ENCODE results near the gene RHOBTB3.

Gene RHOBTB3

GRCh38 chr5:95726811-95727763, 4.0 kb upstream of the RHOBTB3 start:
- peak overlapping the region; percentile 36 for H3K27ac ChIP-seq
- no peak for TF ChIP-seq CTCF (conservative IDR thresholded peaks at IDR 0.05)

DNA sequence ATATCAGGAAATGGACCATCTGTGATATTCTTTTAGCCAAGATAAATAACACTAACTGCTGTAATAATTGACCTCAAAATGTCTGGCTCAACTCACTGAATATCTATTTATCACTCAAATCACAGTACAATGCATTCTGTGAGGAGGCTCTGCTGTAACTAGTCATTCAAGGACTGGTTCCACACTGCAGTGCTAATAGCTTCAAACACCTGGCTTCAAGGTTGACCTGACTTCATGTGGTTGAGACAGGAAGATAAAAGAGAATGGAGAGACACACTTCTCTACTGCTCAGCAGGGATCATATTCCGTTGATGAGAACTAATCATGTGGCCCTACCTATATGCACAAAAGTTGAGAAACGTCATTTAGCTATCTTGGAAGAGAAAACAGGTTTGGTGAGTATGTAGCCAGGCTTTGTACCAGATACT, 3.4 kb upstream of the RHOBTB3 start:
- TF ChIP-seq CTCF (conservative IDR thresholded peaks at IDR 0.05): no peak
- H3K27ac ChIP-seq: peak overlapping the region; percentile 36

GRCh38 chr5:95728494-95729114, 2.5 kb upstream of the RHOBTB3 start:
- peak overlapping the region; percentile 36 for H3K27ac ChIP-seq

GRCh38 chr5:95729115-95730010, 1.8 kb upstream of the RHOBTB3 start:
- TF ChIP-seq CTCF (conservative IDR thresholded peaks at IDR 0.05): no peak
- H3K27ac ChIP-seq: peak overlapping the region; percentile 96

More at GRCh38 chr5:95728494-95729114, 2.5 kb upstream of the RHOBTB3 start:
- no peak for TF ChIP-seq CTCF (conservative IDR thresholded peaks at IDR 0.05)

- no peak for TF ChIP-seq CTCF (conservative IDR thresholded peaks at IDR 0.05)
- peak overlapping the region; percentile 96 for H3K27ac ChIP-seq
Observed at GRCh38 chr5:95730011-95730700, 980 bp upstream of the RHOBTB3 start.

DNA sequence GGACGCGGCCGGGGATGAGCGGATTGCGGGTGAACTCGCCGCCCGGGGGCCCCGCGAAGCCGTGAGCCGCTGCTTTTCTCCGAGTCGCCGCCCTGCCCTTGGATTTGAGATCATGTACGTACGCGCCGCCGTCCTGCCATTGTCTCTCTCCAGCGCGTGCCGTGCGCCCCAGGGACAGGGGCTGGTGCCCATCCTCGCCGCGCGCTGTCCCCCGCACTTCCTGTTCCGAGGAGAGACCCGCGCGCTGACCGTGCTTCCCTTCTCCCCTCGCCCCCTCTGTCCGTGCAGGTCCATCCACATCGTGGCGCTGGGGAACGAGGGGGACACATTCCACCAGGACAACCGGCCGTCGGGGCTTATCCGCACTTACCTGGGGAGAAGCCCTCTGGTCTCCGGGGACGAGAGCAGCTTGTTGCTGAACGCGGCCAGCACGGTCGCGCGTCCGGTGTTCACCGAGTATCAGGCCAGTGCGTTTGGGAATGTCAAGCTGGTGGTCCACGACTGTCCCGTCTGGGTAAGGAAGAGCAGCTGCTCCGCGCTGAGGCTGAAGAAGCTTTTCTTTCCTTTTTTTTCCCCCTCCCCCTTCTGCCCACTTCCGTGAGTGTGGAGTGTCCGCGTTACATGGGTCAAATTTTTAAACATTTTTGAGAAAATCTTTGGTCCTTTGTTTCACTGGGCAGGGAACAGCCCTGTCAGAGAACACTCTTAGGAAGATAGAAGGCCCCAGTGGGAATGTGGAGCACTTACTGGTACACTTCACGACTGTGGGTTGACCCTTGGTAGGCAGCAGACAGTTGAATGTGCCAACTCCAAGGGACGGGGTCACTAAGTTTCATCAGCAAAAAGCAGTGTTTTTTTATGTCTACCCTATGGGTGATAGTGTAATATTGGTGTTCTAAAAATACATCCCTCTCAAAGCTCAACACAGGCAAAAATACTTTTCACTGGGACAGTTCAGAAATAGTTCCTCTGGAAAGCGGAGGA, 727 bp downstream of the RHOBTB3 start:
- peak overlapping the region; percentile 96 for H3K27ac ChIP-seq
- TF ChIP-seq CTCF (conservative IDR thresholded peaks at IDR 0.05): no peak
